Neural cell (in vitro differentiated cells): ENCODE data around the gene RRP7A.

Experiments used
- EP300 ChIP-seq: fragments of 450-650 bp; conservative IDR thresholded peaks from 2 replicates; pipeline ENCODE4 v1.6.1; 2014; ENCODE audit warnings: antibody characterized with exemption, mild to moderate bottlenecking, moderate library complexity; ENCODE audit not compliant: poor library complexity, severe bottlenecking
- POLR2AphosphoS5 ChIP-seq: IDR thresholded peaks from 2 replicates; pipeline ENCODE4 v1.6.1; 2012
- TAF1 ChIP-seq: IDR thresholded peaks from 2 replicates; pipeline ENCODE4 v1.6.1; 2012; ENCODE audit warnings: low read depth
- TF ChIP-seq, protein P1 (sequence below): fragments of 450-650 bp; IDR thresholded peaks from 2 replicates; pipeline ENCODE4 v1.5.1; 2014; ENCODE audit warnings: antibody characterized with exemption, mild to moderate bottlenecking, moderate library complexity; ENCODE audit not compliant: poor library complexity, severe bottlenecking

DNA sequence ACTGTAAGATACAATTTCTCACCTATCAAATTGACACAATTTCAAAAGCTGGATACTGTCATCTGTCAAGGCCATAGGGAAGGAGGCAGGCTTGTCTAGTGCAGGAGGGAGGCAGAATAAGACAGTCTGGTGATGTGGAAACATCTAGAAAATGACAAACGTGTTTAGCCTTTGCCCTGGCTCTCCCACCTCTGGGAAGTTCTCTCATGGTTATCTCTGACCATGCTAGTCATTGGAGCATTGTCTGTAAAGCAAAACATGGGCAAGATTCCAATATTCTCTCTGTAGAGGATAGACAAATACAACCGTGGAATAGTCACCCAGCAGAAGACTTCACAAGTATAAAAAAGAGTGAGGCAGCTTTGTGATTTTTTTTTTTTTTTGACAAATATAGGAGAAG, 25.1 kb upstream of the RRP7A start:
- TF ChIP-seq, protein P1, sequence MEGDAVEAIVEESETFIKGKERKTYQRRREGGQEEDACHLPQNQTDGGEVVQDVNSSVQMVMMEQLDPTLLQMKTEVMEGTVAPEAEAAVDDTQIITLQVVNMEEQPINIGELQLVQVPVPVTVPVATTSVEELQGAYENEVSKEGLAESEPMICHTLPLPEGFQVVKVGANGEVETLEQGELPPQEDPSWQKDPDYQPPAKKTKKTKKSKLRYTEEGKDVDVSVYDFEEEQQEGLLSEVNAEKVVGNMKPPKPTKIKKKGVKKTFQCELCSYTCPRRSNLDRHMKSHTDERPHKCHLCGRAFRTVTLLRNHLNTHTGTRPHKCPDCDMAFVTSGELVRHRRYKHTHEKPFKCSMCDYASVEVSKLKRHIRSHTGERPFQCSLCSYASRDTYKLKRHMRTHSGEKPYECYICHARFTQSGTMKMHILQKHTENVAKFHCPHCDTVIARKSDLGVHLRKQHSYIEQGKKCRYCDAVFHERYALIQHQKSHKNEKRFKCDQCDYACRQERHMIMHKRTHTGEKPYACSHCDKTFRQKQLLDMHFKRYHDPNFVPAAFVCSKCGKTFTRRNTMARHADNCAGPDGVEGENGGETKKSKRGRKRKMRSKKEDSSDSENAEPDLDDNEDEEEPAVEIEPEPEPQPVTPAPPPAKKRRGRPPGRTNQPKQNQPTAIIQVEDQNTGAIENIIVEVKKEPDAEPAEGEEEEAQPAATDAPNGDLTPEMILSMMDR: no peak
- TF ChIP-seq POLR2AphosphoS5 (no peak), TAF1 (no peak), EP300 (no peak)
